Measurements from ENCODE around the gene EPB41. TPM values are rescaled to one million over a fixed set of nuclear protein-coding genes. Genes with fewer than 3 reads are reported as not detected.

Gene EPB41
- total and polyA plus RNA-seq, 12 donors: 6.6 to 49.5 (median 30.3) TPM

- DNase-seq: no peak
- H3K27me3 ChIP-seq: no peaks in the 10 kb centered on the region
- no peak overlapping the region for H3K4me3 ChIP-seq
- 88 to 98% (median 93%) methylated on average over 1 of the region's 1 CpG for WGBS, 4 donors
- no peak overlapping the region for H3K27ac ChIP-seq
- peaks cover 0 to 12% of the 10 kb centered on the region in 2 donors for H3K4me1 ChIP-seq (replicated peaks in 1 of 2)
- no peaks in the 10 kb centered on the region for H3K9me3 ChIP-seq (replicated peaks in 1 of 3)
- TF ChIP-seq POLR2A (IDR thresholded peaks at IDR 0.05): no peak
- TF ChIP-seq, protein P1, sequence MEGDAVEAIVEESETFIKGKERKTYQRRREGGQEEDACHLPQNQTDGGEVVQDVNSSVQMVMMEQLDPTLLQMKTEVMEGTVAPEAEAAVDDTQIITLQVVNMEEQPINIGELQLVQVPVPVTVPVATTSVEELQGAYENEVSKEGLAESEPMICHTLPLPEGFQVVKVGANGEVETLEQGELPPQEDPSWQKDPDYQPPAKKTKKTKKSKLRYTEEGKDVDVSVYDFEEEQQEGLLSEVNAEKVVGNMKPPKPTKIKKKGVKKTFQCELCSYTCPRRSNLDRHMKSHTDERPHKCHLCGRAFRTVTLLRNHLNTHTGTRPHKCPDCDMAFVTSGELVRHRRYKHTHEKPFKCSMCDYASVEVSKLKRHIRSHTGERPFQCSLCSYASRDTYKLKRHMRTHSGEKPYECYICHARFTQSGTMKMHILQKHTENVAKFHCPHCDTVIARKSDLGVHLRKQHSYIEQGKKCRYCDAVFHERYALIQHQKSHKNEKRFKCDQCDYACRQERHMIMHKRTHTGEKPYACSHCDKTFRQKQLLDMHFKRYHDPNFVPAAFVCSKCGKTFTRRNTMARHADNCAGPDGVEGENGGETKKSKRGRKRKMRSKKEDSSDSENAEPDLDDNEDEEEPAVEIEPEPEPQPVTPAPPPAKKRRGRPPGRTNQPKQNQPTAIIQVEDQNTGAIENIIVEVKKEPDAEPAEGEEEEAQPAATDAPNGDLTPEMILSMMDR (IDR thresholded peaks at IDR 0.05): no peak
- H3K36me3 ChIP-seq (replicated peaks in 1 of 2): peaks cover 0 to 4% of the 10 kb centered on the region in 2 donors
- intact Hi-C loops (cut with DNase I): no loop called here
Observed at GRCh38 chr1:29055160-29055559, 140.8 kb downstream of the EPB41 start.

- no peaks in the 10 kb centered on the region for H3K9me3 ChIP-seq (replicated peaks in 1 of 3)
- intact Hi-C loops (cut with DNase I): no loop called here
- H3K4me1 ChIP-seq (replicated peaks in 1 of 2): peaks cover 0 to 12% of the 10 kb centered on the region in 2 donors
- no peak overlapping the region for H3K27ac ChIP-seq
- H3K27me3 ChIP-seq: no peaks in the 10 kb centered on the region
- H3K36me3 ChIP-seq (replicated peaks in 1 of 2): peaks cover 0 to 4% of the 10 kb centered on the region in 2 donors
- H3K4me3 ChIP-seq: no peak overlapping the region
- 86 to 98% (median 94%) methylated on average over 4 of the region's 4 CpGs for WGBS, 4 donors
- TF ChIP-seq POLR2A (IDR thresholded peaks at IDR 0.05): no peak
- TF ChIP-seq, protein P1 (IDR thresholded peaks at IDR 0.05): no peak
- no peak for DNase-seq
Observed at GRCh38 chr1:29056256-29056655, 141.9 kb downstream of the EPB41 start.

GRCh38 chr1:29057700-29058099, 143.3 kb downstream of the EPB41 start:
- H3K4me1 ChIP-seq (replicated peaks in 1 of 2): peaks cover 0 to 2% of the 10 kb centered on the region in 2 donors
- H3K36me3 ChIP-seq (replicated peaks in 1 of 2): peaks cover 0 to 4% of the 10 kb centered on the region in 2 donors
- no peak for TF ChIP-seq POLR2A (IDR thresholded peaks at IDR 0.05)
- TF ChIP-seq, protein P1 (IDR thresholded peaks at IDR 0.05): no peak
- no peaks in the 10 kb centered on the region for H3K9me3 ChIP-seq (replicated peaks in 1 of 3)
- intact Hi-C loops (cut with DNase I): no loop called here
- DNase-seq: no peak
- H3K27me3 ChIP-seq: no peaks in the 10 kb centered on the region
- no peak overlapping the region for H3K4me3 ChIP-seq
- no peak overlapping the region for H3K27ac ChIP-seq

DNA sequence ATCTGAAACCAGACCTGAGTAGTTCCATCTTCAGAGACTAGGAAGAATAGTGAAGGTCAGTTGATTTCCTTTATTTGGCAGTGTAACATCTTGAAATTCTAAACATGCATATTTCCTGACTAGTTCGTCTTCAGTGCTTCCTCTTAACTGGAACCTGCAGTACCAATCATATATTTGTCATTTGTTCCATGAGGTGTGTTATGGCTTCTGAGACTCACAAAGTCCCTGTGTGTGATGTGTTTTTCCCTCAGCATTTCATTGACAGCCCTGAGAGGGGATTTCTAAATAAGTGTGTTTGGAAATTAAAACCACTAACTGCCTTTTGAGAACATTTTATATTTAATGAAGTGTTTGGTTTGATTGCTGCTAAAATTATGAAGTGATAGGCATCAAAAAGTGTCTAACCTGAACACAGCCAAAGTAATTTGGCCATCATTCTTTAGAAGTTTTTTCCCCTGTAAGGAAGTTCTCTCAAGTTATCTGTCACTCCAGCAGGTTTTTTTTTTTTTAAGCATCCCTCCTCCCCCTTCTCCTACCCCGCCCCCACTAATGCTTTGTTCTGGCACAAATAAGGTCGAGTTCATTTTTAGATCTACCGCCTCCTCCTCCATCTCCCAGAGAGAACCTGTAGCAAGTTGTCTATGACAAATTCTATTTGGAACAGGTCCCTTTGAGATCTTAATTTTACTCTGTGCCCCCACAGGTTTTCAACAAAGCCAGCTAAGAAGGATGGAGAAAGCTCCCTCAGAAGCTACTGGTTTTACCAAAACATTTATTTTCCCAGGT, 148.0 kb downstream of the EPB41 start:
- no peak for TF ChIP-seq POLR2A (IDR thresholded peaks at IDR 0.05)
- TF ChIP-seq, protein P1 (IDR thresholded peaks at IDR 0.05): no peak
- Histone ChIP-seq H3K27ac (no peak overlapping the region), H3K27me3 (no peaks in the 10 kb centered on the region), H3K4me3 (no peak overlapping the region), H3K36me3 (replicated peaks in 1 of 2) (no peaks in the 10 kb centered on the region), H3K9me3 (replicated peaks in 1 of 3) (no peaks in the 10 kb centered on the region), H3K4me1 (replicated peaks in 1 of 2) (no peaks in the 10 kb centered on the region)
- no peak for DNase-seq
- intact Hi-C loops (cut with DNase I): no loop called here
- WGBS, 4 donors: 67 to 73% (median 70%) methylated on average over 4 of the region's 4 CpGs
